ENCODE measurements around the gene BTN3A1. TPM values are rescaled to one million over a fixed set of nuclear protein-coding genes. Genes with fewer than 3 reads are reported as not detected.
"Not testable (repeated sequence)": the region's sequence is repeated elsewhere in the genome, so short reads cannot be mapped to it uniquely, and the experiment has no call there.

Gene BTN3A1
- total RNA-seq, 1 donor, result 25.3 TPM

GRCh38 chr6:26355366-26355765, 46.7 kb upstream of the BTN3A1 start:
- H3K4me2 ChIP-seq (ENCODE audit: insufficient read depth, low read length), result no peak overlapping the region
- H3K4me1 ChIP-seq (ENCODE audit: insufficient read depth, low read length), result peaks cover 18% of the 10 kb centered on the region
- no peaks in the 10 kb centered on the region for H3K36me3 ChIP-seq (ENCODE audit: insufficient read depth, low read length)
- H4K20me1 ChIP-seq (ENCODE audit: insufficient read depth, low read length), result no peaks in the 10 kb centered on the region
- H3K27ac ChIP-seq (ENCODE audit: low read depth, low read length), result no peak overlapping the region
- H3K9me3 ChIP-seq (ENCODE audit: low read depth, low read length), result no peaks in the 10 kb centered on the region
- H2AFZ ChIP-seq (ENCODE audit: low read length), result no peak overlapping the region
- H3K79me2 ChIP-seq (ENCODE audit: insufficient read depth, low read length), result no peaks in the 10 kb centered on the region
- no peak for TF ChIP-seq CTCF (IDR thresholded peaks at IDR 0.05; ENCODE audit: extremely low read depth, low read depth, low read length)
- H3K4me3 ChIP-seq (ENCODE audit: insufficient read depth, low read length), result no peak overlapping the region
- H3K27me3 ChIP-seq (ENCODE audit: insufficient read depth, low read length), result no peaks in the 10 kb centered on the region
- DNase-seq (ENCODE audit: insufficient read length, low spot score, missing footprints), result no peak

GRCh38 chr6:26357543-26357942, 44.5 kb upstream of the BTN3A1 start:
- H3K36me3 ChIP-seq (ENCODE audit: insufficient read depth, low read length); H3K79me2 ChIP-seq (ENCODE audit: insufficient read depth, low read length): not testable (repeated sequence)

GRCh38 chr6:26358511-26358981, 43.5 kb upstream of the BTN3A1 start:
- Histone ChIP-seq H2AFZ (ENCODE audit: low read length) (no peak overlapping the region), H3K9me3 (ENCODE audit: low read depth, low read length) (no peaks in the 10 kb centered on the region), H3K4me3 (ENCODE audit: insufficient read depth, low read length) (no peak overlapping the region), H3K79me2 (ENCODE audit: insufficient read depth, low read length) (no peaks in the 10 kb centered on the region), H3K27me3 (ENCODE audit: insufficient read depth, low read length) (no peaks in the 10 kb centered on the region), H3K36me3 (ENCODE audit: insufficient read depth, low read length) (no peaks in the 10 kb centered on the region), H3K4me1 (ENCODE audit: insufficient read depth, low read length) (no peaks in the 10 kb centered on the region), H3K4me2 (ENCODE audit: insufficient read depth, low read length) (no peak overlapping the region), H4K20me1 (ENCODE audit: insufficient read depth, low read length) (no peaks in the 10 kb centered on the region), H3K27ac (ENCODE audit: low read depth, low read length) (no peak overlapping the region)
- no peak for TF ChIP-seq CTCF (IDR thresholded peaks at IDR 0.05; ENCODE audit: extremely low read depth, low read depth, low read length)
- DNase-seq (ENCODE audit: insufficient read length, low spot score, missing footprints), result no peak

More at GRCh38 chr6:26357543-26357942, 44.5 kb upstream of the BTN3A1 start:
- H3K9me3 ChIP-seq (ENCODE audit: low read depth, low read length); H3K4me3 ChIP-seq (ENCODE audit: insufficient read depth, low read length); H2AFZ ChIP-seq (ENCODE audit: low read length); DNase-seq (ENCODE audit: insufficient read length, low spot score, missing footprints); H3K27ac ChIP-seq (ENCODE audit: low read depth, low read length); H3K27me3 ChIP-seq (ENCODE audit: insufficient read depth, low read length); H4K20me1 ChIP-seq (ENCODE audit: insufficient read depth, low read length); H3K4me1 ChIP-seq (ENCODE audit: insufficient read depth, low read length); H3K4me2 ChIP-seq (ENCODE audit: insufficient read depth, low read length): not testable (repeated sequence)

- Histone ChIP-seq H4K20me1 (ENCODE audit: insufficient read depth, low read length) (no peaks in the 10 kb centered on the region), H3K27me3 (ENCODE audit: insufficient read depth, low read length) (no peaks in the 10 kb centered on the region), H3K9me3 (ENCODE audit: low read depth, low read length) (no peaks in the 10 kb centered on the region), H3K4me3 (ENCODE audit: insufficient read depth, low read length) (no peak overlapping the region), H3K36me3 (ENCODE audit: insufficient read depth, low read length) (no peaks in the 10 kb centered on the region), H3K4me1 (ENCODE audit: insufficient read depth, low read length) (peaks cover 9% of the 10 kb centered on the region), H3K79me2 (ENCODE audit: insufficient read depth, low read length) (no peaks in the 10 kb centered on the region), H3K27ac (ENCODE audit: low read depth, low read length) (no peak overlapping the region), H2AFZ (ENCODE audit: low read length) (no peak overlapping the region), H3K4me2 (ENCODE audit: insufficient read depth, low read length) (no peak overlapping the region)
- no peak for DNase-seq (ENCODE audit: insufficient read length, low spot score, missing footprints)
- no peak for TF ChIP-seq CTCF (IDR thresholded peaks at IDR 0.05; ENCODE audit: extremely low read depth, low read depth, low read length)
These were observed 42.3 kb upstream of the BTN3A1 start for GRCh38 chr6:26359765-26360164.

Data from osteoblast (primary cell).